Measurements from ENCODE around the gene NKX1-2.

Gene NKX1-2

DNA sequence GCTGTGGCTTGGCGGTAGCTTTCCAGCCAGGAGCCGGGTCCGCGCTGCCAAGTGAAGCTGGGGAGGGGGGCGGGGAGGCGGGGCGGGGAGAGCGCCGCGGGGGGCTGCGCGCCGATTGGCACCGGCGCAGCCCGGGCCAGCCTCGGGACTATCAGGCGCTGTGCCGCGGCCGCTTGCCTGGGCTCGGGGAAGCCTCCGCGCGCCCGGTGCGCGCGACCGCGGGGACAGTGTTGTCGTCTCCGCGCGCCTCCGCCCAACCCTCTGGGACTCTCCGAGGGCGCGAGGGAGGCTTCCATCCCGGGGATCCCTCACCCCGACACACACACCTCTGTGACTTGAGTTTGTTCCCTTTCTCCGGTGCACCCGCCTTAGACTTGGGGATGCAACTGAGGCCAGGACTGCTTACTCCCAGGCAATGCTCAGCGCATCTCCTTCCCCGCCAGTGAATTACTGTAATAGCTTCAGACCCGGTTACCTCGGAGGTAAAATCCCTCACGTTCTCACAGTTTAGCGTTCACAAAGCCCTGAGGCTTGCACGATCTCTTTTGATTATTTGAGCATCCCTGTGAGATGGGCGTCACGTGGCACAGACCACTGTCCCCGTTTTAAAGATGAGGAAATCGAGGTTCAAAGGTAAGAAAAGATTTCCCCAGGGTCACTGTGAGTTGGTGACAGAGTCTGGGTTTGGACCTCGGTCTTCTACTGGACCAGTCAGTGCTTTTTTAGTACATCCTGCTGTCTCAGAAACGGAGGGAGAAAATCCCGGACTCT is at the start of gene NKX1-2:
Gene NKX1-2 (minus strand): TSS at position 24 of the 771 bp plus-strand sequence. CDS start 92 bp downstream, outside the sequence.
- no peak for DNase-seq

DNA sequence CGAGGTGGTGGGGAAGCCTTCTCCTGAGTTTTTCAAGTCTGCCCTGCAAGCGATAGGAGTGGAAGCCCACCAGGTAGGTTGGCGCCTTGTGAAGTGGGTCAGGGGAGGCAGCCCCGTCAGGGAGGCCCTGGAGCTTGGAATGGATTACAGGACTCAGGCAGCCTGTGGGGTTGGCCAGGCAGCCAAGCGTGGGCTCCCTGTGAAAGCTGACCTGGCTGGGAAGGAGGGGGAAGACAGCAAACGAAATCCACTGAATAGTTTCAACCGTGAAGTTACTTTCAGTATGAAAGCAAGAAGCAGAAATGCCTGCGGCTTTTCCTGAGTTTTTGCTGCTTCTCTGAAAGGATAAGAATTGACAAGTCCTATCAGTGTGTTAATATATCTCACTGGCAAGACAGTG is 48.2 kb upstream of the NKX1-2 start:
- DNase-seq, result no peak

DNA sequence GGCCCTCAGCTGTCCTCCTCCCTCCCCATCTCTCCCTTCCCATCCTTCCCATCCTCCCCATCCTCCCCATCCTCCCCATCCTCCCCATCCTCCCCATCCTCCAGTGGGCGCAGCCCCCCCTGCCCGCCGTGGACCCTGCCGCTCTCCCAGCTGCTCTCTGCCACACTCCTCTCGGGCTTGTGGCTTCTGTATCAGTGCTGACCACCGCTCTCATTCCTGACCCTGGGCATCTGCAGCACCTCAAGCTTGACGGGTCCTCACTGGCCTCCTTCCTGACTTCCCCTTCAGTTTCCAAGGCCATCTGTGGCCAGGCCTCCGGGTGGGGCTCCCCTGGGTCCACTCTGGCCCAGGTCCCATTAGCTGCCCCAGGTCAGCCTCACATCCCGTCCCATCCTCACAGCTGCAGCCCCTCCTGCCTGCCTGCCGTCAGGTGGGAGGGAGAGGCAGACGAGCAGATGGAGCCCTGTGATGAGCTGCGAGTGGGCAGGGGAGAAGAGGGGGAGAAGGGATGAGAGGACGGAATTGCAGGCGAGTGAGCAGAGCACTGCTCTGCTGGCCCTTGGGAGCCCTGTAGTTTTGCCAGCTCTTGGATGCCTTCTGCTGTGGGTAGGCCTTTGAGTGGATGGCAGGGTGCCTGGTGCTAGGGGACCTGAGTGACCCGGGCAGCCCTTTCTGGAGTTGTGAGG is 47.5 kb upstream of the NKX1-2 start:
- no peak for DNase-seq

DNA sequence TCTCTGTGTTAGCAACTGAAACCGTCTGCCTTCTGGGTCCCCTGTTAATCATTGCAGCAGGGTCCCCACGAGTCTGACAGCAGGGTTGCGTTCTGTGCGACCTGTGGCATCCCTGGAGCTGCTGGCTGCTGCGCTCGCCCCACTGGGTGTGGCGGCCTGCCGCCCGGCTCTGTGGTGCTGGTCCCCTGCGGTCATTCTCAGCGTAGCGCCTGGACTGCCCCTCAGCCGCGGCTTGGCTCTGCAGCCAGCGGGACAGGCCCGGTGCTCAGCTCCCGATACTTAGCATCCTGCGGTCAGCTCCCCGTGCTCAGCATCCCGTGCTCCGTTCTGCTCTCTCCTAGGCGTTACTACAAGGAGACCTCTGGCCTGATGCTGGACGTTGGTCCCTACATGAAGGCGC is 46.8 kb upstream of the NKX1-2 start:
- DNase-seq, result no peak

DNA sequence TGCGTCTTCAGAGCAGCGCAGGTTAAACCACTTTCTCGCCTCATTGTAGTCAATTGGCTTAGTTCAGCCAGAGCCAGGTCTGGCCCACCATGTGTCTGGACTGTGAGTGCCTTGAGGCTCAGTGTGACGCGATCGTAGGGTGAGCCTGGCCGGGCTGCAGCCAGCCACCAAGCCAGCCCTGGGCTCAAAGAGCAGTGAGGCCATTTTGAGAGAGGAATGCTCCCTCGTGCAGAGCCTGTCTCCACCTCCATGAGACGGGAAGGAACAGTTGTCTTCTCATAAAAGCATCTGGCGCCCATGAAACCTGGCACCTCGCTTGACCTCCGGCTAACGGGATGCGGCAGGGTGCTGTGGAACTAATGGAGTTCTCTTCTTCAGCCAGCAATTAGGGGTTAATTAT is 46.3 kb upstream of the NKX1-2 start:
- DNase-seq, result no peak

DNA sequence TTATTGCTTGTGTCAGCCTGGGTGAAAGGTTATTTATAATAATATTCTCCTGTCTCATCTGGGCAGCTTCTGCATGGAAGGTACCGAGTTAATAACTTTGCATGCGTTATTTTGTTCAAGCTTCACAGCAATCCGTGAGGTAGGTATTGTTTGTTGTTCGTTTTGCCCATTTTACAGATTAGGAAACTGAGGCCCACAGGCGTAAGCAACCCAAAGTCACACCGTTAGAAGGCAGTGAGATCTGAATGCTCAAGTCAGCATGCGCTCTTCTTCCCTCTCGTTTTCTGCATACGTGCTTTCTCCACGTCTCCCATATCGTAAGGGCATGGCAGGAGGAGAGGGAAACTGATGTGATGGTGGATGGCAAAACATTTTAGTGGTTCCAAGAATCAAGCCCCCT is 45.9 kb upstream of the NKX1-2 start:
- DNase-seq, result no peak

DNA sequence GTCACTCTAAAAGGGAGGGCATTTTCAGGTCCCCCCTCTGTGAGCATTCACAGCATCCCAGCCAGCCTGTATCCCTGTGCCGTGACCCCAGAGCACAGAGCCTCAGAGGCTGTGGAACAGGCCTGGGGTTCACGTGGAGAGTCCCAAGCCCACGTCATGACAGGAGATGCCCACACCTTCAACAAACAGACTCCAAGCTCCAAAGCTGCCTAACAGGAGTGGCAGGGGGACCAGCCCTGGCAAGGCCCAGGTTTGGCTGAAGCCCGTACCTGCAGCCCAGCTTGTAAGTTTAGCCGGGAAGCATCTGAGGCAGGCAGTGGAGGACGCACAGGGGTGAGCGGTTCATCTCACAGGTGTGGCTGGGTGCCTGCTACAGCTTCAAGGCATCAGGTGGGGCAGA is 45.3 kb upstream of the NKX1-2 start:
- DNase-seq, result no peak

DNA sequence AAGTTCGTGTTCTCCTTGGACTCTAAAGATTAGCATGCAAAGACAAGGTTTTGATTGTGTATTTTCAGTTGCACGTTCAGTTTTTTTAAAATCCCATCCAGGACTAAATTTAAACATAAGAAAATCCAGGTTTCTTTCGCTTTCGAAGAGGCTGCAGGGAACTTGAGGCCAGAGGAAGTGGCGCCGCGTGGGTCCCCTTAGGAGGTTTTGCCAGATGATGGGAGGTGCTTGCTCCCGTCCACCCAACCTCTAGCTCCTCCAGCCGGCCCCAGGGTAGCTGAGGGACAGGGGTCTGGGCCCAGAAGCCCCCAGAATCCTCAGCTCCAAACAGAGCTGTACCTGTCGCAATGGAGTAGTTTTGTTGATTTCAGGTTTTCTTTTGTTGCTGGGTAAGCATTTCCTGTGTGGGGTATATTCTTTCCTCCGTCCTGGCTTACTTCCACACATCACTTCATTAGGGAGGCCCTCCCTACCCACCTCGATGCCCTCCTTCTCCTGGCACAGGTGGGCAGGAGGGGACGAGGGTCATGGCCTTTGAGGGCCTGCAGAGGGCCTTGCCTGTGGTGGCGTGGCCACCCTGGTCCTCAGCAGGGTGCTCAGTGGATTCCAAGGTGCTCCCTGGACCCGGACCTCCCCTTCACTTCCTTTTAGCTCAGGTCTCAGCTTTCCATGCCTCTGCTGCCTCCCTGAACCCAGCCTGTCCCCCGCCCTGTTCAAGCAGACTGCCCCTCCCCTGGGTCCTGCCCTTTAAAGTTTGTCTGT is 44.4 kb upstream of the NKX1-2 start:
- DNase-seq, result no peak

DNA sequence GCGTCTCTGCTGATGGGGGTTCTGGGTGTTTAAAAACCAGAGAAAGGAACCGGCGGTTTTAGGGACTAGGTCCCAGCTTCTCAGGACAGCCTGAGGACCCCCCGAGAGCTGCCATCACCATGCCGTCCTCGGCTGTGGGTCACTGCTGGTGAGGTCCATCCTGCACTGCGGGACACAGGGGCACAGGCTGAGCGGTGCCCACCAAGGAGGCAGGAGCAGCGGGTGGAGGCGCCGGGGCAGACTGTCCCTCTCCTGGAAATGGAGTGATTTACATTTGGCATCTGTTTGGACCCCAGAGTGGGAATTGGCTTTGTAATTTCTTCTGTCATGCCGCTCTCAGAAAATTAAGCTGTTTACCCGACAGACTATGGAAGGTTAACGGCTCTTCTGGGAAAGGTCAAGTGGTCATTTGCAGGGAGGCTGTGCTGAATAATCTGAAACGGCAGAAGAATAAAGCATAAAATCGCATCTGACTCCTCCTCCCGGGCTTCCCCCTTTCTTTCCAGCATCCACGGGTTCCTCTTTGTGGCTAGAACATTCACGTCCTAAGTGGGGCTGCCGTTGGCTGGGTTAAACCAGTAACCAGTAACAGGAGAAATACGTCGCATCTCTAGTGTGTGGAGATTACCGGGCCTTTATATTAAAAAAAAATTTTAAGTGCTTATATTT is 43.5 kb upstream of the NKX1-2 start:
- no peak for DNase-seq

DNA sequence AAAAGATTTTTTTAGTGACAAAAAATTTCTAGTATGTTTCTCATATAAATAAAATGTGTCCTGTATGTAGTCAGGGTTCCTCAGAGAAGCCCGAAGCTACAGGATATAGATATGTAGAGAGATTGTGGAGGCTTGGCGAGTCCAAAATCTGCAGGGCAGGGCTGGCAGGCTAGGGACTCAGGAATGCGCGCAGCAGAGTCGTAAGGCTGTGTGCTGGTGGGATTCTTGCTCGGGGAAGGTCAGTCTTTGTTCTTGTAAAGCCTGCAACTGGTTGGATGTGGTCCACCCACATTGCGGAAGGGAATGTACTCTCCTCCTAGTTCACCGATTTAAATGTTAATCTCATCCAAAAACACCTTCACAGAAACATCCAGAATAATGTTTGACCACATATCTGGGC is 42.4 kb upstream of the NKX1-2 start:
- no peak for DNase-seq

DNA sequence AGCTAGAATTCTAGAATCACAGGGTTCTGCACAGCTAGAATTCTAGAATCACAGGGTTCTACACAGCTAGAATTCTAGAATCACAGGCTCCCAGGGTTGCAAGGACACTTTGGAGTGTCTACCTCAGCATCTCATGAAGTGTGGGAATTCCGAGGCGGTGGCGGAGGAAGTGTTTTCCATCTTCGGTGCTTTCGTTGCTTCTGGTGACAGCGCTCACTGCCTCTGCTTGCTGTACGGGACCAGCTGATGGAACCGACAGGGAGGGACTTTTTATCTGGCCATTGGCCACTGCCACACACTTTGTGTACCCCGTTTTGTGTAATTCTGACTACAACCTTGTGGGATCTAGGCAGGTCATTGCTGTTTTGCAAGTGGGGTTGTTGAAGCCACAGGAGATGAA is 41.3 kb upstream of the NKX1-2 start:
- no peak for DNase-seq

DNA sequence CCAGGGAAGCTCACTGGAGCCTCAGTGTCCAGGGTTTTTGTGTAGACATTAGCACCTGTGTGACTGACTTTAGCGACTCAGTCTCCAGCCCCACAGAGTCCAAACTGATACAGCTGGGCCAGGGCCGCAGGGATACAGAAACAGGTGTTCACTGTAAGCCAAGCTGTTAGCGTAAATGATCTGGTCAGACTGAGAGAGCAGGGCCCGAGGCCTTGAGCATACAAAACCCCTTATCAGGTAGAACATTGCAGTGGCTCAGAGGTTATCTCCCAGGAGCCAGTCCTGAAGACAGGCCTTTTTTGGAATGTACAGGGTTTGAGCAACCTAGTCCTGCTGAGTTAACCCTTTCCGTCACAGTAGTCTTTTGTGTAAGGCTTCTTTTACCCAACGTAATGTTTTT is 36.8 kb upstream of the NKX1-2 start:
- DNase-seq, result no peak

DNA sequence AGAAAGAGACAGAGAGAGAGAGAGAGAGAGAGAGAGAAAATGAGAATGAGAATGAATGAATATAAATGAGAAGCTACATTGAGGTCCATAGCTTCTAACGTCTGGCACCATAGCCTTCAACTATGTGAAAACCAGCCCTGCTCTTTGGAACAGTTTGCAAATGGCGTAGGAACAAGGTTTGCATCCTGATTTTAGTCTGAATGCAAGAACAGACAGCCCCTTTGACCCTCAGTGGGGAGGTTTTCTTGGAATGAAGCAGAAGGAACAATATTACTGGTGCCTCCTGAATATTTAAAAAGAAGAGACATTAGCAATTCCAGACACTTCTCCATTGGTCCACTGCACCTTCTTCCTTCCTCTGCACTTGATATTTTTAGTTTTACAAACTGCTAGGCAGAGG is 34.8 kb upstream of the NKX1-2 start:
- DNase-seq, result no peak

DNA sequence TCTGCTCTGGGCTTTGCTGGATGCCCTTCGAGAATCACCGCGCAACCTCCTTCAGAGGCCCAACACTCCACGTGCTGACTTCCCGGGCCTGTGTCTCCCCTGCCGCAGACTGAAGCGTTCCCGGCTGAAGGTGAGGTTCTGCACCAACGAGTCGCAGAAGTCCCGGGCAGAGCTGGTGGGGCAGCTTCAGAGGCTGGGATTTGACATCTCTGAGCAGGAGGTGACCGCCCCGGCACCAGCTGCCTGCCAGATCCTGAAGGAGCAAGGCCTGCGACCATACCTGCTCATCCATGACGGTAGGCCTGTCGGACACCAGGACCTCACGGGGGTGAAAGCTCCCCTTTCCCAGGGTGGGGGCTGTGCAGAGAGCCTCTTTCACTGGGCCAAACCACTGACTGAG is 34.2 kb upstream of the NKX1-2 start:
- no peak for DNase-seq

DNA sequence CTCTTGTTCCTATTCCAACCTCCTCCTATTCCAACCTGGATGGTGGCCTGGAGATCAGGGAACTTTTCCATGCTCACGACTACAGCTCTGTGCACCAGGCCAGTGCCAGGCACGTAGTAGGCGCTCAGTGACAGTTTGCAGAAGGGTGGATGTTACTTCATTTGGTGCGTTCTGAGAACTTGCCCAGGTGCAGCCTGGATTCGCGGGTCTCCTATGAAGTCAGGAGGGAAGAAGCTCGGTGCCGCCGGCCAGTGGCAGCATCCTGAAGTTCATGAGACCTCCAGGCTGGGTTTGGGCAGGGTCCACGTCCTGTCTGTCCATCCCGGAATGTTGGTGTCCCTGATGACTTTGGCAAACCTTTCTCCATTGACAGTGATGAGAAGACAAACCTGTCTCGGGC is 33.0 kb upstream of the NKX1-2 start:
- DNase-seq, result no peak

DNA sequence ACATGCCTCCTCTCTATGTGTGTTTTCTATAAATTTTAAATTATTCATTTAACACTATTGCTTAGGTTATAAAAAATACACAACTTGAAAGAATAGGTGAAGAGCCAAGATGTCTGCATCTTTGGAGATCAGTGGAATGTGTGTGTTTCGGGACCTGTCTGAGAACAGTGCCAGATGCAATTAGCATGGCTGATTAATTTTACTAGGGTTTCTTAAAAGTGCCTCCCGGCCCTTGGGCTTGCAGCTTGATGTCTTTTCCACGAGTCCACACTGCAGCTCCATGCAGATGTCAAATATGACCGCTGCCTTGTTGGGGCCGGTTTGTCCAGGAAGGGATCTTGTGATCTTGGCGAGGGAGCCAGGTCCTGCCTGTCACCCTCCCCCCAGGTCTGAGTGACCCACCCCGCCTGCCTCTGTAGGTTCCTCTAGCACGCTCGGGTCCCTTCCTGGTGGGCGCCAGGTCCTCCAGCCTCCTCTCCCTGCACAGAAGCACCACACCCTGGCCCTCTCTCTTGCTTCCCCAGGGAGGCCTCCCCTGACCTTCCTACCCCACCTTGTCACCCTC is 32.5 kb upstream of the NKX1-2 start:
- DNase-seq, result no peak

DNA sequence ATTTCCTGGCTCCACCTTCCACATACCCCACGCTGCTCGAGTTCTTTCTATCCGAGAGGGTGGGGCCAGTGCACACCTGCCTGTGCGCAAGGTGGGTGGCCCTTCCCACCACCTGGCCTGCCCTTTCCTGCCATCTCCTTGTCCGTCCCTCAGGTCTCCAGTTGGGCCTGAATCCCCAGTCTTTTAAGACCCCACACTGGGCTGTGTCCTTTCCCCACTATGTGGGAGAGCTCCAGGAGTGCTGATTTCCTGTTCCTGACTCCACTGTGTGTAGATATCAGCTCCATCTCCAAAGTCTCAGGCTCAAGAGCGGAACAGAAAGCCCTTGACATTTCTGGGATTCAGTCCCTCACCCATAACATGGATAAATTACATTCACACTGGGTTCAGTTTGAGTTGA is 31.9 kb upstream of the NKX1-2 start:
- no peak for DNase-seq

DNA sequence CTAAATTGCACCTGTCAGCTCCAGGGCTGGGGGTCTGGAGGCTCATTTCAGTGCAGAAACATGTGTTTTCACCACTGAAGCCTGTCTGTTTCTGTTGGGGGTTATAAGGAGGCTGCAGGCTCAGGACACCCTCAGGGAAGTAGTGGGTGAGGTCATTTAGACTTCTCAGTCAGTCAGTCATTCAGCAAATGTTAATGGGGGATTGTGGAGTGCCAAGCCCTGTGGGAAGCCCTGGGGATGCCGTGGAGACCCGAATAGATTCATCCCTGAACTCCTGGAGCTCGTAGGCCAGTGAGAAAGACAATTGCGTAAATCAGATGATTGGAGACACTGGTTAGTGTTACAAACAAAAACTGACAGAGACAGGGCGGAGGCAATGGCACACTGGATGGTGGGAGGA is 31.0 kb upstream of the NKX1-2 start:
- no peak for DNase-seq

DNA sequence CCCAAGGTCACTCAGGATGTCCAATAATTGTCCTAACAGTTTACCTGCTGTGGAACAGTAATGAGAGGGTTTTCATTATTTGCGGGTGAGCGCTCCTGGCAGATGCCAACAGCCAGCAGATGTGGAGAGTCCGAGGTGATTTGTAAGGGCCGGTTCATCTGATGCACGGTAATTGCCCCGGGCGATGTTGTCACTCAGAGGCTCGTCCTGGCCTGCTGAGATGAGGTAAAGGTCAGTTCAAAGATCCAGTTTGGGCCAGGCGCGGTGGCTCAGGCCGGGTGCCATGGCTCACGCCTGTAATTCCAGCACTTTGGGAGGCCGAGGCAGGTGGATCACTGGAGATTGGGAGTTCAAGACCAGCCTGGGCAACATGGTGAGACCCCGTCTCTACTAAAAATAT is 28.7 kb upstream of the NKX1-2 start:
- no peak for DNase-seq

DNA sequence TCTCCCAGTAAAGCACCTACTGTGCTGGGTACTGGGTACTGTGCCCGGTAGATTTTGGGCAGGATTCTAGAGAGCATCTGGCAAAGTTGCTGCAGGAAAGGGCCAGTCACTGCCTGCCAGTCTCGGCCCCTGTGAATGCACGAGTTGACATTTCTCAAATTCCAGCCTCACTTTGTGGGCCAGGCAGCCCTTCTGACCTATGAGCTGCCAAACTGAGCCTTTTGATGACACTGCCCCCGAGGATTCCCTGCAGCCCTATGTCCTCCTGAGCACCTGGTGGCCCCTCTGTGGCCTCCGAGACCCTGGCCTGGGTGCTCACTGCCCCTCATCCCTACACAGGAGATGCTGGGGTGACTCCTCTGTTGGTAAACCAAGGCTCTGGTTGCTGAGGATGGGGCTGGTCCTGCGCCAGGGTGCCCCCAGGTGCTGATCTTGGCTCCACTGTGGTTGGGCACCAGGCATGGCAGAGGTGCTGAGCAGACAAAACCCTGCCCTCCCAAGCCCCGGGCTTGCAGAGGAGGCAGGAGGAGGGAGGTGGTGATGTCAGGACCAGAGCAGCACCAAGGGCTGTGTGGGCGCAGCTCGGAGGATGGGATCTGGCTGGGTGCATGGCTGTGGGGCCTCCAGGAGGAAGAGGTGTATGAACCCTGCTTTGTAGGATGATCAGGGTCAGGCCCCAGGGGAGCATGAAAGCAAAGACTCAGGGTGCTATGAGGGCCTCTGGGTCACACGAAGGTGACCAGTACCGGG is 28.0 kb upstream of the NKX1-2 start:
- no peak for DNase-seq

DNA sequence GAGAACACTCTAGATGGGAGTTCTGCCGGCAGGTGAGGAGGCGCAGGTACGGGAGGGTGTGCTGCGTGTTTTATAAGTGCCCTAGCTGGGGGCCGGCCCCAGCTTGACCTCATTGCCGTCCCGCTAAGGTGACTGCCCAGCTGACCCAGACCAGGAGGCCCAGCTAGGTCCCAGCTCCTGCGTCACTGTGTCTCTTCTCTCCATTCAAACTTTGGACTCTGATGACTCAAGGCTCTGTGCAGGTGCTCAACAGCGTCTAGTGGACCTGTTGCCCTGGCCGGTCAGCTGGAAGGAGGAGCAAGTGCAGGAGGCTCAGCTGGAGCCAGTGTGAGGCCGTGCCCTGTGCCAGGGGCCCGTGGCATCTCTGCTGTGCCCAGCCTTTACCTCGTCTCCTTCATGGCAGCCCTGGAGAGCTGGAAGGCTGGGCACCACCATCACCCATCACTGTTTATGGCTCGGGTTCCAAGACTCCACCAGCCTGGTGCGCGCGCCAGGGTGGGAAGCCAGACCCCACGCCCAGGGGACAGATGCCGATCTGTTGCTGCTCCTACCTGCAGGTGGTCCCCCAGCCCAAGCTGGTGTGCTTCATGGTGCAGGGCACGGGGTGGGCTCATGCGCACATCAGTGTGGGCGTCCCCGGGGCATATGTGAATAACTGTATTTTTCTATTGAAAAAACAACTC is 26.3 kb upstream of the NKX1-2 start:
- no peak for DNase-seq

Data from stimulated activated CD4-positive, alpha-beta T cell treated with anti-CD3 and anti-CD28 coated beads, Interleukin-4, amount 100 ng/mL, for 24 hours (primary cell).